NOMO-1 treated with dmso at 0.1 percent for 144 hours (cell line): ENCODE data around the gene EIF2B1.

ENCODE experiments used
- DNase-seq: peaks from one replicate; lab custom pipeline; 2025; ENCODE audit not compliant: unreplicated experiment; lab: John Stamatoyannopoulos, UW

The EIF2B1 gene

GRCh38 chr12:123633379-123634141, at the start of gene EIF2B1, which contains the start of gene GTF2H3:
EIF2B1 (minus strand) TSS chr12:123633686; CDS start chr12:123633557, 129 bp downstream.
GTF2H3 (plus strand) TSS chr12:123633829; CDS start chr12:123633860, 31 bp downstream.
- peak; percentile 99 for DNase-seq

- DNase-seq: no peak
Observed at GRCh38 chr12:123681605-123682004, 48.1 kb upstream of the EIF2B1 start.

GRCh38 chr12:123678981-123679380, 45.5 kb upstream of the EIF2B1 start:
- DNase-seq: no peak

DNA sequence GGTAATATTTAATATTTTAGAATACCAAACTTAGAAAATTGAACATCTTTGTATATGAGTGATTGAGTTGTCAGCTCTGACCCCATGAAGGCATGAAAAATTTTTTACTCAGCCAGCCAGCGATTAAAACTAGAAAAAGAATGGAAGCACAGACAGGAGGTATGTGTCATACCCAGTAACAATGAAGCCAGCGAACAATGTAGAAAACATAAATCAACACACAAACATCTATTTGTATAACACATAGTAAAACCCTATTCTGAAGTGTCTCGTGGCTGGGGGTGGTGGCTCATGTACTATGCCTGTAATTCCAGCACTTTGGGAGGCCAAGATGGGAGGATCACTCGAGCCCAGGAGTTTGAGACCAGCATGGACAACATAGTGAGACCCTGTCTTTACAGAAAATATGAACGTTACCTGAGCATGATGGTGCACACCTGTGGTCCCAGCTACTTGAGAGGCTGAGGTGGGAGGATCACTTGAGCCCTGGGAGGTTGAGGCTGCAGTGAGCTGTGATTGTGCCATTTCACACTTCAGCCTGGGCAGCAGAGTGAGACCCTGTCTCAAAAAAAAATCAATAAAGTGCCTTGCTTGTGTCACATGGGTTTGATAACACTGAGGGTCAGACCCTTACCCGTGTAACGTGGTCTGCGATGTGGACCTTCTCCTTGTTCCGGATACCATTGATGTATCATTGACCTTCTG, 43.3 kb upstream of the EIF2B1 start:
- DNase-seq: no peak

DNA sequence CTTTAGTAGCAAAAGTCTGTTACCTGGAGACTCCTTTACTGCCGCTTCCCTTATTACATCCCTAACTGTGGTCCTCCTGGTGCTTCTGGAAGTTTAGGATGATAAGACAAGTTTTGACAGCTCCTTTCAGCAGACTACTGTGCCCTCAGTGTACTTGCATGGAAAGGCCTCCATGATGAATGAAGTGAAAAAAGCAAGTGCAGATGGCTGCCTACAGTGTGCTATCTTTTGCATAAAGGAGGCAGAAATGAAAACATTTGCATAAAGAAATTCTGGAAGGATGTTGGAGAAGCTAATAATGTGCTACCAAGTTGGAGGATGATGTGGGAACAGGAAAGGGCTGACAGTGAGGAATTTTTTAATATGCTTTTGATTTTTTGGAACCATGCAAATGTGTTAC, 42.0 kb upstream of the EIF2B1 start:
- DNase-seq: no peak

- no peak for DNase-seq
Observed at GRCh38 chr12:123671876-123672275, 38.4 kb upstream of the EIF2B1 start.

- DNase-seq: peak; percentile 76
Observed at GRCh38 chr12:123670882-123671728, 37.6 kb upstream of the EIF2B1 start, which contains the start of gene TCTN2. TCTN2 (plus strand) TSS chr12:123671113; CDS start chr12:123671241, 128 bp downstream.

- DNase-seq: no peak
Observed at GRCh38 chr12:123667771-123668170, 34.3 kb upstream of the EIF2B1 start.

DNA sequence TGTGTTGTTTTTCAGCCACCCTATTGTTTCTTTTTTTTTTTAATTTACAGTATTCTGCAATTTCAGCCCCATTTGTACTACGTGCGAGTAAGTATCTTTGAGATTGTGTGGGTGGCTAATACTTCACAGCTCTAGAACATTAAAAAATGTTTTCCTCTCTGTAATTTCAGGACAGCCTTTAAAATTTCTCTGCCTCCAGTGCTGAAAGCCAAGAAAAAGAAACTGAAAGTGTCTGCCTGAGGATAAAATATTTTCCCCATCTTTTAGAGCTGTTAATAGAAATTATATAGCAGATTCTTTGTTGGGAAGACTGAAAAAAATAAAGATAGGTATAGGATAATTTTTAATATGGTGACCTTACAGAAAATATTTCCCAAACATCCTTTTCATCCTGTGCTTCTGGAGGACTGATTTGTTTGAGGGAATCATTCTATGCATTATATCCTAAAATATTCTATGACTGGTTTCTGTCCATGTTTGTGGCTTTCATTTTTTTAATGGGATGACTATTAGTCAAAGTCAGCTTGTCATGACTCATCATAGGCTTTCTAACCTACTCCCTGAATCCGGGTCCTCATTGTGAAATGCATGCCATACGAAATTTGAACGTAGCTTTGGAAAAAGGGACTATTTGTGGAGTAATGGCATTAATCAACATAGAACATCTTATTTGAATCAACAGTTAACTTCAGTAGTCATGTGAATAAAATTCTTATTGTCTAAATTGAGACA, 26.7 kb upstream of the EIF2B1 start:
- no peak for DNase-seq

DNA sequence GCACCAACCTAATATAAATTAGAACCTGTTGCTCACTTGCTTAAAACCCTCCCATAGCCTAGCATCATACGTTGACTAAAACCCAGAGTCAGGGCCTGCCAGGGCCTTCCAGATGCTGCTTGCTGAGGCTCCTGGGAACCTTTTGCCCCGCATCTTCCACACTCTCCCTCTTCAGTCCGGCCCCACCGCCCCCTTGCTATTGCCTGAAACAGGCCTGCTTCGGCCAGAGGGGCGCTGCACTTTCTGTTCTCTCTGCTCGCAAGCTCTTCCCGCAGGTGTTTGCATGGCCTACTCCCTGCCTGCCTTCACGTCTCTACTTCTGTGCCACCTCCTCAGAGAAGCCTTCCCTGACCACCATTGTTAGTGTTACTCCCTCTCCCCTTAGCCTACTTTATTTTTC, 23.7 kb upstream of the EIF2B1 start:
- no peak for DNase-seq

GRCh38 chr12:123656392-123656791, 22.9 kb upstream of the EIF2B1 start:
- no peak for DNase-seq

GRCh38 chr12:123655420-123655819, 21.9 kb upstream of the EIF2B1 start:
- no peak for DNase-seq

DNA sequence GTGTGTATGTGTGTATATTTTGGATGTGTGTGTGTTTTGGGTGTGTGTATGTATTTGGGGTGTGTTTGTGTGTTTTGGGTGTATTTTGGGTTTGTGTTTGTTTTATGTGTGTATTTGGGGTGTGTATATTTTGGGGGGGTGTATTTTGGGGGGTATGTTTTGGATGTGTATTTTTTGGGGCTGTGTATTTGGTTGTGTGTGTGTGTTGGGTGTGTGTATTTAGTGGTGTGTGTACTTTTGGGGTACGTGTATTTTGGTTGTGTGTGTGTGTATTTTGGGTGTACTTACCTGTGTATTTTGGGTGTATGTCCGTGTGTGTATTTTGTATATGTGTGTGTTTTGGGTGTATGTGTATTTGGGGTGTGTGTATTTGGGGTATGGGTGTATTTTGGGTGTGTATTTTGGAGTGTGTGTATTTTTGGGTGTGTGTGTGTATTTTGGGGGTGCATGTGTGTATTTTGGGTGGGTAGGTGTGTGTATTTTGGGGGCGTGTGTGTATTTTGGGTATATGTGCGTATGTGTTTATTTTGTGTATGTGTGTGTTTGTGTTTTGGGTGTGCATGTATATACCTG, 20.7 kb upstream of the EIF2B1 start:
- DNase-seq: no peak

- DNase-seq: no peak
Observed at GRCh38 chr12:123648401-123648800, 14.9 kb upstream of the EIF2B1 start.

- DNase-seq: no peak
Observed at GRCh38 chr12:123645878-123646277, 12.4 kb upstream of the EIF2B1 start.

DNA sequence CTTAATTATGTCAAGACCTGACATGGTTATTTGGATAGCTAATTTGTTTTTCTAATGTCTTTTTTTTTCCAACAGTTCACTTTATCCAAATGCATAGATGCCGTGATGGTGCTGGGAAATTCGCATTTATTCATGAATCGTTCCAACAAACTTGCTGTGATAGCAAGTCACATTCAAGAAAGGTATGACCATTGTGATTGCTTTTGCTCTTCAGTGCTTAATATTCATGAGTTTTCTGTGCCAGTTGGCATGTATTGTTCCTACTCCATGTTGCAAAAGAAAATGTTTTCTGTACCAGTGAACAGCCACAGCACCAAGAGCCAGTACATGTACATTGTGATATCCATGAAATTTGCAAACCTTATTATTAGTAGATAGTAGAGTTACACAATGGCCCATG, 11.9 kb upstream of the EIF2B1 start:
- DNase-seq: no peak

DNA sequence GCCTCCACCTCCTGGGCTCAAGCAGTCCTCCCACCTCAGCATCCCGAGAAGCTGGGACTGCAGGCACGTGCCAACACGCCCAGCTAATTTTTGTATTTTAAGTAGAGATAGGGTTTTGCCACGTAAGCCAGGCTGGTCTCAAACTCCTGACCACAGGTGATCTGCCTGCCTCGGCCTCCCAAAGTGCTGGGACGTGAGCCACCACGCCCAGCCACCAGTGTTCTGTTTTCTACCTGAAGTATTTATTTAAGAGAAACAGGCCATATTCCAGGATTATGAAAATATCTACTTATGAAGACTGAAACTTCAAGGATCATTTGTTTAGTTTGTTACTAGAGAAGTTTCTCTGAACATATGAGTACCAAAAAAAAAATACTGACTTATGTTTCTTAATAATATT, 10.4 kb upstream of the EIF2B1 start:
- no peak for DNase-seq

DNA sequence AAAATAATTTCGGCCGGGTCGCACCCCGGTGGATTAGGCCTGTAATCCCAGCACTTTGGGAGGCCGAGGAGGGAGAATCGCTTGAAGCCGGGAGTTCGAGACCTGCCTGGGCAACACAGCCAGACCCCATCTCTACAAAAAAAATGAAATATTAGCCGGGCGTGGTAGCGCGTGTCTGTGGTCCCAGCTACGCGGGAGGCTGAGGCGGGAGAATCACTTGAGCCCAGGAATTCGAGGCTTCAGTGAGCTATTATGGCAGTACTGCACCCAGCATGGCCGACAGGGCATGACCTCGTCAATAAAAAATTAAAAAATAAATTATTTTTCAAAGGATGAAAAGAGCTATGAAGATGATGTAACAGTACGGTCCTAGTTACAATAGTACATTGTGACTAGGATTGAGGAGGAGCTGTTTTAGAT, 666 bp upstream of the EIF2B1 start:
- no peak for DNase-seq

GRCh38 chr12:123621619-123622530, 11.6 kb downstream of the EIF2B1 start:
- no peak for DNase-seq
